ENCODE results near the gene TTC39C. TPM values are rescaled to one million over a fixed set of nuclear protein-coding genes. Genes with fewer than 3 reads are reported as not detected.

TTC39C gene
- total RNA-seq, 1 donor from 2014 or later, result 29.2 TPM

DNA sequence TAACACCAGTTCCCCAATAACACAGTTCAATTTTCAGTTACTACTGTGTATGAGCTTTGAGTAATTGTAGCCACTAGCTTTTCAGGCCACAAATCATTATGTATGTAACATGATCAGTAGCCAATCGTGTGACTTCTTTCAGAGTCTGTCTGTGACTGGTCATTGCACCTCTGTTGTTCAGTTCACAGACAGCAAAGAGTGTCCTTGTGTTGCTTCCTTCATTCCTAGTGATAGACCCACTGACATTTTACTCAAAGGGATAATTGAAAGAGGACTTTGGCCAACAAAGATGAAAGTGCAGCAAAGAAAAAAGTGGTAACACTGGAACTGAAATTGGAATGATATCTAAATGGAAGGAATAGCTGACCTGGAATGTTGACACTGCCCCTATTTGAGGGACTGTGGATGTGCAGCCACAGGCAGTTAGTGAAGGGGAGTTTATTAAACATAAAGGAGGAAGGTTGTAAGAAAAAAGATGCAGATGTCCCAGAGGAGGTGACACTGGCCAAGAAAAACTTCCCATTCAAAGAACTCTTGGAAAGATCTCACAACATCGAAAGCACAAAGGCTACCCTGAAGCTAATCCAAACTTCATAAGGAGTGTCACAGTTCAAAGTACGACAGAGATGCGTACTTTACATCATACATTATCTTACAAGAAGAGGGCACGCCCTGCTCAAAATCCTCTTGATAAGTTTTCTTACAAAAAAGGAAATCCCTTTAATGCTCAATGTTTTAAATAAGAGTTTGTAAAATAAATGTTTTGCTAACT, 19.3 kb downstream of the TTC39C start:
- H3K36me3 Mint-ChIP-seq (ENCODE audit: low read depth), result peaks cover 31% of the 10 kb centered on the region

DNA sequence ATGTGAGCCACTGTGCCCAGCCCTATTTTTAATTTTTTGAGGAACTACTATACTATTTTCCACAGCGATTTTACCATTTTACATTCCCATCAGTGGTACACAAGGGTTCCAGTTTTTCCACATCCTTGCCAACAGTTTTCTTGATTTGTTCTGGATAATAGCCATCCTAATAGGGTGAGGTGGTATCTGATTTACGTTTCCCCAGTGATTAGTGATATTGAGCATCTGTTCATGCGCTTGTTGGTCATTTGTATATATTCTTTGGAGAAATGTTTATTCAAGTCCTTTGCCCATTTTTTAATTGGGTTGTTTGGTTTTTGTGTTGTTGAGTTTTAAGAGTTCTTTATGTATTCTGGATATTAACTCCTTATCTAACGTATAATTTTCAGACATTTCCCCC, 20.8 kb downstream of the TTC39C start:
- H3K27me3 Mint-ChIP-seq, result no peaks in the 10 kb centered on the region
- intact Hi-C loops (cut with micrococcal nuclease), result no loop called here
- H3K36me3 Mint-ChIP-seq (ENCODE audit: low read depth), result peaks cover 23% of the 10 kb centered on the region

More for the DNA sequence above, 19.3 kb downstream of the TTC39C start:
- intact Hi-C loops (cut with micrococcal nuclease), result no loop called here
- Mint-ChIP-seq H3K4me1 (peaks cover 37% of the 10 kb centered on the region), H3K9me3 (no peaks in the 10 kb centered on the region), H3K27ac (no peak overlapping the region), H3K27me3 (no peaks in the 10 kb centered on the region), H3K4me3 (no peak overlapping the region)
- DNase-seq, result no peak

DNA sequence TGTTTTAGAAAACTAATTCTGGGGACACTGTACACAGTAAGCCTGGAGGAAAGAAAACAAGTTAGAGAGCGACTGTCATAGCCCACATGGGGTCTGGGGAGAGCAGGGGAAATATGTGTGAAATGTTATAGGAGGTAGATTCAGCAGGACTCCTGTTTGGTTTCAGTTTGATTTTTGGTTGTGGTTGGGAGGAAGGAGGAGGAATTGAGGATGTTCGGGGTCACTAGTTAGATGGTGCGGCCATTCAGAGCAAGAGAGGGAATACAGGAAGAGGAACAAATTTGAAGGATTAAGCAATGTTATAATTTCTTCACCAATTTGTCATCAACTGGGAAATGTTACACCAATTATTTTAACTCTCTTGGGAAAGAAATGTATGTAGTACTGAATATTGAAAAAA, 25.1 kb downstream of the TTC39C start:
- intact Hi-C loops (cut with micrococcal nuclease), result no loop called here
- H3K27ac Mint-ChIP-seq, result no peak overlapping the region
- no peak for DNase-seq
- peaks cover 30% of the 10 kb centered on the region for H3K4me1 Mint-ChIP-seq
- no peaks in the 10 kb centered on the region for H3K9me3 Mint-ChIP-seq
- peaks cover 11% of the 10 kb centered on the region for H3K36me3 Mint-ChIP-seq (ENCODE audit: low read depth)
- H3K27me3 Mint-ChIP-seq, result no peaks in the 10 kb centered on the region
- H3K4me3 Mint-ChIP-seq, result no peak overlapping the region

More for the DNA sequence above, 20.8 kb downstream of the TTC39C start:
- Mint-ChIP-seq H3K27ac (no peak overlapping the region), H3K4me3 (no peak overlapping the region), H3K4me1 (peaks cover 37% of the 10 kb centered on the region), H3K9me3 (no peaks in the 10 kb centered on the region)
- DNase-seq, result no peak

DNA sequence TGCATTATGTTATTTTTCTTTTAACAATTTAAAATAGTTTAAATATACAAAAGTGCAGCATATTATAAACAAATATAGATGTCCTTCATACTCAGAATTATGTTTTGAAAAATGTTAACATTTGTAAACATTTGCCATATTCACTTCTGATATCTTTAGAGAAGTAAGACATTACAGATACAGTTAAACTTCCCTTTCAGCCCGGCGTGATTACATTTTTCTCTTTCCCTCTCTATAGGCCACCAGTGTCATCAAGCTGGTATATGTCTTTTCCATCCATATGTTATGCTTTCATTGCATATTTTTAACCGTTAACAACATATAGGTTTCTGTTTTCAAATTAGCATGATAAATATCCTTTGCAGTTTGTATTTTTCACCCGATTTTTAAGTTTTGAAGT, 27.1 kb downstream of the TTC39C start:
- no peak for DNase-seq
- intact Hi-C loops (cut with micrococcal nuclease), result no loop called here
- Mint-ChIP-seq H3K4me1 (peaks cover 30% of the 10 kb centered on the region), H3K27me3 (no peaks in the 10 kb centered on the region), H3K4me3 (no peak overlapping the region), H3K9me3 (no peaks in the 10 kb centered on the region), H3K36me3 (ENCODE audit: low read depth) (peaks cover 10% of the 10 kb centered on the region), H3K27ac (no peak overlapping the region)

DNA sequence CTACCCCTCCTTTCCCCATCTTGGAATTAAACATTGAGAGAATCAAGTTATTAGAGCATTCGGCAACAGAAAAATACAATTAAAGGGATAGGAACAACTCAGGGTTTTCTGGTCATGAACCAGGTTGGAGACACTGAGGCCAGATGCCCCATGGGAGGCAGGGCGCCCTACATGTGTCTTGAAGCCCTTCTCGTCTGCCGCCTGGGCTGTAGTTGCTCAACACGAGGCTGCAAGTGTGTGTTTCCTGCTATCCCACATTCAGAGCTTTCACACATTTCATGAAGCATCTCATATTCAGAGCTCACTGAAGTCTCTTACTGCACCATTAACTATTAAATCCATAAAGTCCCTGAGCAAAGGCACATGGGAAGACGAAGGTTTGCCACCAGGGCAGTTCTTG, 28.8 kb downstream of the TTC39C start:
- Mint-ChIP-seq H3K36me3 (ENCODE audit: low read depth) (peaks cover 7% of the 10 kb centered on the region), H3K4me1 (peaks cover 25% of the 10 kb centered on the region), H3K9me3 (no peaks in the 10 kb centered on the region), H3K27me3 (no peaks in the 10 kb centered on the region), H3K4me3 (no peak overlapping the region), H3K27ac (no peak overlapping the region)
- DNase-seq, result no peak
- intact Hi-C loops (cut with micrococcal nuclease), result no loop called here

DNA sequence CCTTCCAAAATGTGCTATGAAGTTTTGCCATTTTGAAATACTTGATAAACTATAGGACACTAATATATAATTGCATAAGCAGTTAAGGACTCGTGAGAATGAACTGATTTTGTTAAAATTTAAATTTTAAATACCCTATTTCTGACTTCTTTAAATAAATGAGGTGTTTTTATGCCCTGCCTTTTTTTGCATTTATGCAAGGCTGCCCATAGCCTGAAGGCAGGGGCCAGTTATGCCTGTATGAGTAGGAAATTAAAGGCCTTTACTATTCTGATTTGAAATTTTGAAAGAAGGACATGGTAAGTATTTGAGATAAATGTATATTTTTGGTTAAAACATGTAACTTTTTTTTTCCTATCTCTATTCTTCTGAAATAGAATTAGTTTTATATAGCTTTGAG, 33.7 kb downstream of the TTC39C start:
- Mint-ChIP-seq H3K4me3 (no peak overlapping the region), H3K36me3 (ENCODE audit: low read depth) (peaks cover 24% of the 10 kb centered on the region), H3K4me1 (peaks cover 41% of the 10 kb centered on the region), H3K9me3 (no peaks in the 10 kb centered on the region), H3K27ac (no peak overlapping the region), H3K27me3 (no peaks in the 10 kb centered on the region)
- intact Hi-C loops (cut with micrococcal nuclease), result no loop called here
- no peak for DNase-seq

DNA sequence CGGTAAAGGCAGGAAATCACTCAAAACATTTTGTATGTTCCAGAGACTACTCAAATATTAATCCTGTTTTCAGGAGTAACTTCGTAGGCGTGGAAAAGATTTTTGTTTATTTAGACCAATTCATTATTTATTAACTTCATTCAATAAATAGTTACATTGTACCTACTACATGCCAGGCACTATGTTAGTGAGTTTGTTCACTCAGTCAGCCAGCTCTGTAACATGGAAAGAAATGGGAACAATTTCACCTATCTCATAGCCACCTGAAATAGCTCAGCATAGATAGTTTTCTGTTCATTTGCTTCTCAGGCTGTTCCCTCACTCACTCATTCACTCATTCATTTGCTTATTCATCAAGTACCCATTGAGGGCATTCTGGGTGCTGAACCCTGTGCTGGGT, 34.6 kb downstream of the TTC39C start:
- Mint-ChIP-seq H3K9me3 (no peaks in the 10 kb centered on the region), H3K4me1 (peaks cover 42% of the 10 kb centered on the region), H3K27ac (no peak overlapping the region), H3K27me3 (no peaks in the 10 kb centered on the region), H3K36me3 (ENCODE audit: low read depth) (peaks cover 26% of the 10 kb centered on the region), H3K4me3 (no peak overlapping the region)
- intact Hi-C loops (cut with micrococcal nuclease), result no loop called here
- no peak for DNase-seq

DNA sequence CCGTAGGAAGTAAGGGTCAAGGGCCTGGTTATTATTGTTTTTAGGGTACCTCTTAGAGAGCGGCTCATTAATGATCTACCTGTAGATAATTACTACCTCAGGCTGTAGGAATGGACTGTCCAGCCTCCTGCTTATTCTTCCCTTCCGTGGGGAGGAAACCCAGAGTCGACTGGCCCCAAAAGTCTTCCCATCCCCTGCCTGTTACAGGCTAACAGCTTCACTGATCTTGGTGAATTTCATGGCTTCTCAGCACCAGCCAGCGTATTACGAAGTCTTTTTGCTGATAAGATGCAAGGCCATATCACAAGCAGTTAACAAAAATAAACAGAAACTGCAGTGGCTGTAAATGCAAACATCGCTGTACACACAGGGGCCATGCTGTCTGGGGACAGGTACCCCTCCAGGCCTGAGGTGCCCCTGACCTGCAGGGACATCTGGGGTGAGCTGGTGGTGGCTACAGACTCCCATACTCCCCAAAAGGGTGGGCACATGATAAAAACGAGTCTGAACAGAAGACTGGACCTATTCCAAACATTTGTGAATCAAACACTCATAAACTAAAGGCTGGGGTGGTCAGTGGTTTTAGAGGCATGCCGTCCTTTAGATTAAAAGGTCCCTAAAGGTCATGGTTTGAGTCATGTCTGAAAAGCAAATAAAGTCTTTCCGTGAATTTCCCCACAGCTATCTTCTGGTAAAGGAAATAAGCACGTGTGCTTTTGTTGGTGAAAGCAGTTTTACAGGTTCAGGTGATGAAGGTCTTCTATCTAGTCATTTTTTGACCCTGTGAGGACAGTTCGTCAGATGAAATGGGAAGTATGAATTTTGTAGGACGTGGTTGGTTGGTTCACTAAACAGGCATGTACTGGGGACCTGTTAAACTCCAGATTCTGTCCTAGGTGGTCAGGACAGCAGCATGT, 36.7 kb downstream of the TTC39C start:
- peak overlapping the region; percentile 64 for H3K4me3 Mint-ChIP-seq
- H3K27me3 Mint-ChIP-seq, result no peaks in the 10 kb centered on the region

DNA sequence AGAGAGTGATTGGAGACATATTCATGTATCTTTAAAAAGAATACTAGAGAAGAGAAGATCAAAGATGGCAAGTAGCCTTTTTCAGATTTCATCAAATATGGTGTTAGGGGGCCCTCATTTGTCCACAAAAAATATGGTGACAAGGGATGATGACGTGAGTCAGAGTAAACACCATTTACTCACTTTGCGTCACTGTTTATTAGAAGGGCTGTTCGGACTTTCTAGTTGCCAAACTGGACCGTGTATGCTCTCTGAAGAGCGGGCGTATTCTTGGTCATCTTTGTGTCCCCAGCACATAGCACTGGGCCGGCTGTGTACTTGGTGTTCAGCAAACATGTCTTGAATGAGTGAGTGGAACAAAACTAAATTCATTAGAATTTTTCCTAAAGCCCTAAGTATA, 37.5 kb downstream of the TTC39C start:
- Mint-ChIP-seq H3K4me3 (peak overlapping the region; percentile 64), H3K9me3 (no peaks in the 10 kb centered on the region), H3K27ac (peak overlapping the region; percentile 86), H3K4me1 (peaks cover 62% of the 10 kb centered on the region), H3K36me3 (ENCODE audit: low read depth) (peaks cover 20% of the 10 kb centered on the region), H3K27me3 (no peaks in the 10 kb centered on the region)
- DNase-seq, result peak; percentile 47
- intact Hi-C loops (cut with micrococcal nuclease), result loop anchor here (5.0 to 10.0 kb wide), 2 partner anchors 65 to 363 kb away; no protein-coding TSS in a partner anchor

More for the DNA sequence above, 36.7 kb downstream of the TTC39C start:
- intact Hi-C loops (cut with micrococcal nuclease), result loop anchor here (5.0 to 10.0 kb wide), 2 partner anchors 66 to 364 kb away; no protein-coding TSS in a partner anchor
- DNase-seq, result peak; percentile 56
- peak overlapping the region; percentile 86 for H3K27ac Mint-ChIP-seq
- H3K4me1 Mint-ChIP-seq, result peaks cover 58% of the 10 kb centered on the region
- no peaks in the 10 kb centered on the region for H3K9me3 Mint-ChIP-seq
- H3K36me3 Mint-ChIP-seq (ENCODE audit: low read depth), result peaks cover 20% of the 10 kb centered on the region

DNA sequence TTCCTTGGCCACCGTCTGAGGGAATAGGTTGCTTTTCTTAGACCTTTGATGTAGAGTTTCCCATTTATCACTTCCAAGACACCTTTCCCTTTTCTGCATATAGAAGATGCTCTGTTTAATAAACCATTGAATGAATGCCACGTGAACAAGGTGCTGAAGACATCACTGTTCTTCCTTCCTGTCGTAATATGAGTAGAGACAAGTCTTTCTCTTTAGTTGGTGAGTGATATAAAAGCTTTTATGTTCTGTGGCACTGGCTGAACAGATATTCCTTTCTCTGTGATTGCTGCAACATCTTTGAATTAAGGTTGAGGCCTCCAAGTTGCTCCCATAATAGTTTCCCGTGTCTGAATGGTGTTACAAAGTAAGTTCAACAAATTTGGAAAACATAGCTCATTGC, 38.7 kb downstream of the TTC39C start:
- no peaks in the 10 kb centered on the region for H3K27me3 Mint-ChIP-seq
- peaks cover 26% of the 10 kb centered on the region for H3K36me3 Mint-ChIP-seq (ENCODE audit: low read depth)
- peaks cover 61% of the 10 kb centered on the region for H3K4me1 Mint-ChIP-seq
- H3K27ac Mint-ChIP-seq, result peak overlapping the region; percentile 51
- peaks cover 4% of the 10 kb centered on the region for H3K9me3 Mint-ChIP-seq
- intact Hi-C loops (cut with micrococcal nuclease), result loop anchor here (5.0 to 10.0 kb wide), 2 partner anchors 64 to 362 kb away; no protein-coding TSS in a partner anchor
- no peak overlapping the region for H3K4me3 Mint-ChIP-seq
- DNase-seq, result no peak

DNA sequence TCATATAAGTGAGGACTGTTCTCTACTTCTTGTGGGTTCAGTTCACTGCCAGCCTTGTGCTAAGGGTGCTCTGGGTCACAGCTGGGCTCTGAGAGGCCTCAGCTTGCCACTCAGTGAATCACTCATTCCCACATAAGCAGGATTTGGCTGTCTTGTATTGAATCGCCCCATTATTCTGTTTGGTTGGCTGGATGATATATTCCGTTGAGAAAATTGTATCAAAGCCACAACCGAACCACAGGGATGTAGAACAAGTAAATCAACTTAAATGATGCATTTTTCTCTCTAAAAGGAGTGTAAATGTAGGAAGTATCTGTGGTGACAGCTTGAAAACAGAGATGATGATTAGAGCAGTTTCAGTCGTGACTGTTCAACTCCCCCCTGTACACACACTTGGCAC, 39.6 kb downstream of the TTC39C start:
- peak overlapping the region; percentile 83 for H3K27ac Mint-ChIP-seq
- H3K9me3 Mint-ChIP-seq, result peaks cover 4% of the 10 kb centered on the region
- H3K4me1 Mint-ChIP-seq, result peaks cover 61% of the 10 kb centered on the region
- DNase-seq, result no peak
- intact Hi-C loops (cut with micrococcal nuclease), result loop anchor here (1.0 to 10.0 kb wide), 3 partner anchors 35 to 361 kb away; no protein-coding TSS in a partner anchor
- H3K27me3 Mint-ChIP-seq, result no peaks in the 10 kb centered on the region
- H3K4me3 Mint-ChIP-seq, result peak overlapping the region; percentile 51
- H3K36me3 Mint-ChIP-seq (ENCODE audit: low read depth), result peaks cover 26% of the 10 kb centered on the region

DNA sequence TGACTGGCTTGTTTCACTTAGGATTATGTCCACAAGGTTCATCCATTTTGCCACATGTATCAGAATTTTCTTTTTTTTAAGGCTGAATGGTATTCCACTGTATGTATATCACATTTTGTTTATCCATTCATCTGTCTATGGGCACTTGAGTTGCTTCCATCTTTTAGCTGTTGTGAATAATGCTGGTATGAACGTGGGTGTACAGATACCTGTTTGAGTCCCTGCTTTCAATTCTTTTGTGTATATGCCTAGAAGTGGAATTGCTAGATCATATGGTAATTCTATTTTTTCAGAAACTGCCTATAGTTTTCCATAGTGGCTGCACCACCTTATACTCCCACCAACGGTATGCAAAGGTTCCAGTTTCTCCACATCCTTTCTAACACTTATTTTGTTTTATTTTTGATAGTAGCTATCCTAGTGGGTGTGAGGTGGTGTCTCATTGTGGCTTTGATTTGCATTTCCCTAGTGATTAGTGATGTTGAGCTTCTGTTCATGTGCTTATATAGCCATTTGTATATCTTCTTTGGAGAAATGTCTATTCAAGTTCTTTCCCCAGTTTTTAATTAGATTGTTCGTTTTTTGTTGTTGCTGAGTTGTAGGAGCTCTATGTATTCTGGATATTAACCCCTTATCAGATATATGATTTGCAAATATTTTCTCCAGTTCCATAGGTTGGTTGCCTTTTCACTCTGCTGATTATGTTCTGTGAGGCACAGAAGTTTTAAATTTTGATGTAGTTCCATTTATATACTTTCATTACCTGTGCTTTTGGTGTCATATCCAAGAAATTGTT, 40.7 kb downstream of the TTC39C start:
- Mint-ChIP-seq H3K9me3 (peaks cover 4% of the 10 kb centered on the region), H3K36me3 (ENCODE audit: low read depth) (peaks cover 21% of the 10 kb centered on the region), H3K27ac (peak overlapping the region; percentile 89), H3K4me3 (peak overlapping the region; percentile 66), H3K27me3 (no peaks in the 10 kb centered on the region), H3K4me1 (peaks cover 61% of the 10 kb centered on the region)
- no peak for DNase-seq
- intact Hi-C loops (cut with micrococcal nuclease), result loop anchor here (1.0 to 10.0 kb wide), 4 partner anchors 8 to 360 kb away; no protein-coding TSS in a partner anchor

DNA sequence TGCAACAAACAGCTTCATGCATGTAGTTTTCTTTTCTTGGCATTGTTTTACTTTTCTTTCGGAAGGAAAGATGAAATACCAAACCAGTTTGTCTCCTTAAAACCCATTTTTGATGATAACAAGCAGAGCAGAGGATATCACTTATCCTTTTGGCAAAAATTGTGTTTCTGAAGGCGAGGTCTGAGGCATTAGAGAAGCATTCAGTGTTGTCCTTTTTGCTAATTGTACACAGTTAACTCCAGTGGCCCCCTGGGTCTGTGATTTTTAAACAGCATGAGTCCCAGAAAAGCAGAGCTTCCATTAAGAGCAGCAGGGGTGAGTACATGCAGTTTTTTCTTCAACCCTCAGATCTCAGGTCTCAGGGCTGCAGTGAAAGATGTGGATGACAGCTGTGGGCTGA, 41.3 kb downstream of the TTC39C start:
- Mint-ChIP-seq H3K27me3 (no peaks in the 10 kb centered on the region), H3K27ac (peak overlapping the region; percentile 89)
- DNase-seq, result no peak

More for the DNA sequence above, 41.3 kb downstream of the TTC39C start:
- Mint-ChIP-seq H3K4me1 (peaks cover 58% of the 10 kb centered on the region), H3K4me3 (peak overlapping the region; percentile 40), H3K9me3 (peaks cover 4% of the 10 kb centered on the region), H3K36me3 (ENCODE audit: low read depth) (peaks cover 20% of the 10 kb centered on the region)
- intact Hi-C loops (cut with micrococcal nuclease), result loop anchor here (1.0 to 10.0 kb wide), 4 partner anchors 7 to 359 kb away; no protein-coding TSS in a partner anchor
